Keratinocyte (primary cell): ENCODE data around the gene SMAD6. TPM values are rescaled to one million over a fixed set of nuclear protein-coding genes. Genes with fewer than 3 reads are reported as not detected.

Experiments used
- DNase-seq: peaks from one replicate; pipeline ENCODE4 v3.0.0-alpha.2; 2011; ENCODE audit warnings: low read depth, missing footprints, low spot score
- FAIRE-seq: peaks from 2 replicates; lab custom pipeline; 2011; peaks lifted over from hg19 to GRCh38; lab: Jason Lieb, UNC
- H2AFZ ChIP-seq: 2 replicates; pipeline ENCODE4 v1.6.0; 2012; ENCODE audit warnings: low read length, control low read depth, inconsistent platforms; ENCODE audit not compliant: control insufficient read depth
- H3K27ac ChIP-seq: 2 replicates; pipeline ENCODE4 v1.5.1; 2011; ENCODE audit warnings: low read length; ENCODE audit not compliant: control insufficient read depth, insufficient read depth
- H3K27me3 ChIP-seq: 3 replicates; pipeline ENCODE4 v1.6.0; 2011; ENCODE audit warnings: low read length; ENCODE audit not compliant: control insufficient read depth, insufficient read depth; ENCODE audit errors: extremely low read depth
- H3K36me3 ChIP-seq, 2 experiments: 2 replicates in 1 of 2; 3 replicates in 1 of 2; pipeline ENCODE4 v1.5.1; 2011; ENCODE audit warnings: low read length in 2 of 2, mild to moderate bottlenecking in 1 of 2; ENCODE audit not compliant: control insufficient read depth in 2 of 2, insufficient read depth in 2 of 2; ENCODE audit errors: extremely low read depth in 1 of 2
- H3K4me1 ChIP-seq: 3 replicates; pipeline ENCODE4 v1.5.1; 2011; ENCODE audit warnings: low read length; ENCODE audit not compliant: control insufficient read depth, insufficient read depth; ENCODE audit errors: extremely low read depth
- H3K4me2 ChIP-seq: 3 replicates; pipeline ENCODE4 v1.6.0; 2011; ENCODE audit warnings: low read depth, low read length; ENCODE audit not compliant: control insufficient read depth, insufficient read depth; ENCODE audit errors: extremely low read depth
- H3K4me3 ChIP-seq, 3 experiments: fragments of 200-600 bp in 1 of 3; sonication (generic) in 1 of 3; 2 replicates in 2 of 3; 3 replicates in 1 of 3; pipeline ENCODE4 v1.5.1; 2011 to 2016; ENCODE audit warnings: low read length in 3 of 3, mild to moderate bottlenecking in 3 of 3, control low read depth in 2 of 3, inconsistent platforms in 1 of 3, low read depth in 1 of 3, mixed read lengths in 1 of 3, mixed run types in 1 of 3, moderate library complexity in 1 of 3; ENCODE audit not compliant: control insufficient read depth in 2 of 3, insufficient read depth in 2 of 3; ENCODE audit errors: extremely low read depth in 1 of 3
- H3K79me2 ChIP-seq: 2 replicates; pipeline ENCODE4 v1.6.0; 2012; ENCODE audit warnings: low read length; ENCODE audit not compliant: control insufficient read depth, insufficient read depth
- H3K9ac ChIP-seq: 3 replicates; pipeline ENCODE4 v1.6.0; 2011; ENCODE audit warnings: low read length; ENCODE audit not compliant: control insufficient read depth, insufficient read depth; ENCODE audit errors: extremely low read depth
- H3K9me1 ChIP-seq: 3 replicates; pipeline ENCODE4 v1.6.0; 2011; ENCODE audit warnings: low read length; ENCODE audit not compliant: control insufficient read depth, insufficient read depth; ENCODE audit errors: extremely low read depth
- H3K9me3 ChIP-seq: 2 replicates; pipeline ENCODE4 v1.5.1; 2012; ENCODE audit warnings: low read depth, low read length; ENCODE audit not compliant: control insufficient read depth
- H4K20me1 ChIP-seq: 3 replicates; pipeline ENCODE4 v1.6.0; 2011; ENCODE audit warnings: low read length; ENCODE audit not compliant: control insufficient read depth, insufficient read depth; ENCODE audit errors: extremely low read depth
- CTCF ChIP-seq, 3 experiments: IDR thresholded peaks in 1 of 3; conservative IDR thresholded peaks in 1 of 3; optimal IDR thresholded peaks in 1 of 3; 2 replicates in 2 of 3; 3 replicates in 1 of 3; pipeline versions ENCODE3 to v1.5.1; 2011; ENCODE audit warnings: low read length in 3 of 3, mild to moderate bottlenecking in 3 of 3, moderate library complexity in 2 of 3, control low read depth in 1 of 3, inconsistent platforms in 1 of 3; ENCODE audit not compliant: insufficient read depth in 2 of 3; ENCODE audit errors: extremely low read depth in 1 of 3
- EZH2 ChIP-seq: IDR thresholded peaks from one replicate; pipeline ENCODE4 v1.6.1; 2012; ENCODE audit warnings: inconsistent platforms, mild to moderate bottlenecking, low read length, moderate library complexity
- dilution Hi-C: fragments of 300-500 bp; cut with MboI; formaldehyde crosslinking; loops from one replicate; pipeline ENCODE4 v1.7.0; 2020; ENCODE audit warnings: low sequenced_read_pairs; ENCODE audit not compliant: extremely low pct_ligation_motif_present
- polyA plus RNA-seq, 5 experiments: library from polyadenylated mRNA; depleted of rRNA in 3 of 5; stranded (reverse) in 3 of 5; stranded (forward) in 1 of 5; unstranded in 1 of 5; fragments of >200 nt; gene quantifications; 1 replicate in 1 of 5; 2 replicates in 3 of 5; 3 replicates in 1 of 5; pipeline versions ENCODE4 v1.2.1 to v1.2.3, GENCODE V29; 2011 to 2012; ENCODE audit warnings: missing spikeins in 2 of 5, low read depth in 1 of 5, low replicate concordance in 1 of 5

Gene SMAD6
- polyA plus RNA-seq, 1 donor (not counting 4 experiments of a cell fraction or from before 2014, with no cell fraction given) = 0.03 TPM

- no peaks in the 10 kb centered on the region for H4K20me1 ChIP-seq
- H3K4me1 ChIP-seq = peaks cover 3% of the 10 kb centered on the region
- no peak overlapping the region for H3K27ac ChIP-seq
- dilution Hi-C loops = no loop called here
- H3K9me3 ChIP-seq = no peaks in the 10 kb centered on the region
- H3K4me3 ChIP-seq = no peak overlapping the region
- no peaks in the 10 kb centered on the region for H3K79me2 ChIP-seq
- DNase-seq = no peak
- no peak overlapping the region for H3K9ac ChIP-seq
- H3K9me1 ChIP-seq = no peaks in the 10 kb centered on the region
- H2AFZ ChIP-seq = no peak overlapping the region
- peaks cover 9% of the 10 kb centered on the region for H3K27me3 ChIP-seq
- no peak for TF ChIP-seq CTCF (optimal IDR thresholded peaks at IDR 0.05 in 1 of 3, IDR thresholded peaks at IDR 0.05 in 1 of 3, conservative IDR thresholded peaks at IDR 0.05 in 1 of 3; ENCODE audit: extremely low read depth in 1 of 3, insufficient read depth in 2 of 3, low read length in 3 of 3)
- no peak for TF ChIP-seq EZH2
- no peaks in the 10 kb centered on the region for H3K36me3 ChIP-seq
- no peak for FAIRE-seq
- no peak overlapping the region for H3K4me2 ChIP-seq
Measured at GRCh38 chr15:66771351-66771650, 69.3 kb downstream of the SMAD6 start.

DNA sequence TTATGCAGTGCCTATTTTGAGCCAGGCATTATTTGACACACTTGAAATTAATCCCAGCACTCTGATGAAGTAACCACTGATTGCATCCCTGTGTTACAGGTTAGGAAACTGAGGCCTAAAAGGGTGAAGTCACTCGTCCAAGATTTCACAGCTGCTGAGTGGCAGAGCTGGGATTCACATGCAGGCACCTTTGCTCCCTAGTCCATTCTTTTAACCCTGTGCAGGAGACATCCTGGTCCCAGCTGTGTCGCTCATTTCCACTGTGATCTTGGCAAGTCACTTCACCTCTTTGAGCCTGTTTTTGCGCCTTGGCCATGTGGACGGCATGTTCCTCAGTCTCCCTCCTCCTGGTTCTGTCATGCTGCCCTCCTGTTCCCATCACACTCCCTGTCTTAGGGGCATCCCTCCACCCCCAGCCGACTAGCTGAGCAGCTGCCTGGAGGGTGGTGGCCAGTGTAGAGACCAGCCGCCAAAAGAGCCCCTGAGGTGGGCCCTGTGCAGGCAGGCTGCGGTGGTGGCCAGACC, 70.6 kb downstream of the SMAD6 start:
- TF ChIP-seq EZH2 (no peak), CTCF (optimal IDR thresholded peaks at IDR 0.05 in 1 of 3, IDR thresholded peaks at IDR 0.05 in 1 of 3, conservative IDR thresholded peaks at IDR 0.05 in 1 of 3; ENCODE audit: extremely low read depth in 1 of 3, insufficient read depth in 2 of 3, low read length in 3 of 3) (no peak)
- Histone ChIP-seq H3K4me2 (no peak overlapping the region), H3K9me1 (no peaks in the 10 kb centered on the region), H3K4me3 (no peak overlapping the region), H2AFZ (no peak overlapping the region), H3K9ac (no peak overlapping the region), H3K27me3 (peaks cover 9% of the 10 kb centered on the region), H3K27ac (no peak overlapping the region), H4K20me1 (no peaks in the 10 kb centered on the region), H3K36me3 (no peaks in the 10 kb centered on the region), H3K4me1 (no peaks in the 10 kb centered on the region), H3K79me2 (no peaks in the 10 kb centered on the region), H3K9me3 (no peaks in the 10 kb centered on the region)
- no peak for DNase-seq
- dilution Hi-C loops = no loop called here
- no peak for FAIRE-seq
